ENCODE data around the gene FYCO1.
"Not testable (repeated sequence)": the region's sequence is repeated elsewhere in the genome, so short reads cannot be mapped to it uniquely, and the experiment has no call there.

FYCO1 gene

DNA sequence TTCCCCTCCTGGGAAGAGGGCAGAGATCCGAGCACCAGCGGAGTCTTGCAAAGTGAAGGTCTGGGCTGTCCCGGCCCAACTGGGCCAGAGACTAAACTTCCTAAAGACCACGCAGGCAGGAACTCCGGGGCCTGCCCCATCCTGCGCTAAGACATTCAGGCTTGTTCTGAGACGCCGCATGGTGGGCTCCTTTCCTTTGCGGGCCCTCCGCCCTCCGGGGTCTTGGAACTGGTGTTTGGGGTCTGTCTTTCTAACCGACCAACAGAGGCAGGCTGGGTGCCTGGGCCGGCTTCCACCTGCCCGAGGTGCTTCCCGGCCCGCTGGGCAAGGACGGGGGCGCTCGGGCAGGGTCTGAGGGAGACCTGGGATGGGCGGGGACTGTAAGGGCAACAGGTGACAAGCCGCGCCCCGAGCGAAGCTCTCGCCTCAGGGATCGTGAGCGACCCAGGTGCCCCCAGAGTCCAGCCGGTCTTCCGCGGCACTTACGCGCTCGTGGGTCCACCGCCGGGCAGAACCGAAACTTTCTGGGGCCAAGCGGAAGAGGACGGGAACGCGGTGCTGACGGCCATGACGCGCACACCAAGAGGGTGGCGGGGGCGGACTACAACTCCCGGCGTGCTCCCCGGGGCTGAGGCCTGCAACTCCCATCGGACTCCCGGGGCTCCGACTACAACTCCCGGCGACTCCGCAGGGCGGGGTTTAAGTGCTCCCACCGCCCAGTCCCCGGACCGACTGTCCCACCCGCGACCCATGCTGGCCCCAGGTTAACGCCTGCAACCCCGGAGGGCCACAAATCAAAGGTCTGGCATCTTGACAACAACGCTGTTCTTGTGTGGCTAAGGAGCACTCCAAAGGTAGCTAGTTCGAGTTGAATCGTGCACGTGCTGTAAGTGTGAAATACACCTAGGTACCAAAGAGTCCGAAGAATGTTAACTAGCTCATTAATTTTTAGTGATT is at the start of gene FYCO1:
TSS of gene FYCO1 (minus strand) at position 589 of the 957 bp plus-strand sequence. CDS start 10,914 bp downstream, outside the sequence.
- peak; percentile 86 for DNase-seq

DNA sequence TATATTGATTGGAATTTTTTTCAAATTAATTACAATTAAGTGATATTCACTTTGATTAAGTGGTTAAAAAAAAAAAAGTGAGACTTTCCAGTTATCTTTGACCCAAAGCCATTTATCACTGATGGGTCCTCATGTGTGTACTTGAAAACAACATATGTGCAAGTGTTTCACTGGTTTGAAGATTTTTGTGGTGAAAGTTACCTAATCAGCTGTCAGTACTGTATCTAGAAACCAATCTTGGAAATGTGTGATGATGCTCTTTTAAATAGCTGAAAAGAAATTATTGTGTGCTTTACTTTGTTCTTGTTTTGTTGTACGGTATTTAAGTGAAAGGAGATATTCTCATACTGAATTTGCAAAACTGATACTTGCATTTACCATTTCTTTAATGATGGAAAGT is 43.3 kb upstream of the FYCO1 start:
- no peak for DNase-seq

DNA sequence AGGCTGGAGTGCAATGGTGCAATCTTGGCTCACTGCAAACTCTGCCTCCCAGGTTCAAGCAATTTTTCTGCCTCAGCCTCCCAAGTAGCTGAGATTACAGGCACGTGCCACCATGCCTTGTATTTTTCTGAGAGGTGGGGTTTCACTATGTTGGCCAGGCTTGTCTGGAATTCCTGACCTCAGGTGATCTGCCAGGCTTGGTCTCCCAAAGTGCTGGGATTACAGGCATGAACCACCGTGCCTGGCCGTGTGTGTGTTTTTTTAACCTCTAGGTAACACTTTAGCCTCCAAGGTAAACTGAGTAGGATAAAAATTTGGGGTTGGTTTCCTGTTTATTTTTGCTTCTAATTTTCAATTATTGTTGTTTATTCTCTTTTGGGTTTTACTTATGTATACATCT is 42.4 kb upstream of the FYCO1 start:
- not testable (repeated sequence) for DNase-seq

DNA sequence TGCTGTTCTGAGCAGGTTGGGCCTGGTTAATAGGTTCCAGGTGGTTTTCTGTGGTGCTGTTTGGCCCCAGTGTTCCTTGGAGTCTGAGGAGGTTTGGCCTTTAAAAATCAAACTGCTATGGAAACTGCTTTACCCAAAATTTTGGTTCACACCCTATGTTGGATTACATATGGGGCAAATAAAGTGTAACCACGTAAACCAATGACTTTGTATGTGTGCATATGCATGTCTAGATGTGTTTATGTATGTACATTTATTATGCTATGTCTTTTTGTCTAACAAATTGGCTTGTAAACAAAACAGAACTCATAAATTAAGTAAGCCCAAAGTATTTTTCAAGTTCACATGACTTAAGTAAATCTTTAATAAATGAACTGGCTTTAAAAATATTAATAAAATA is 40.6 kb upstream of the FYCO1 start:
- no peak for DNase-seq

GRCh38 chr3:46031747-46032146 is 36.1 kb upstream of the FYCO1 start:
- no peak for DNase-seq

GRCh38 chr3:46031269-46031668 is 35.6 kb upstream of the FYCO1 start:
- no peak for DNase-seq

DNA sequence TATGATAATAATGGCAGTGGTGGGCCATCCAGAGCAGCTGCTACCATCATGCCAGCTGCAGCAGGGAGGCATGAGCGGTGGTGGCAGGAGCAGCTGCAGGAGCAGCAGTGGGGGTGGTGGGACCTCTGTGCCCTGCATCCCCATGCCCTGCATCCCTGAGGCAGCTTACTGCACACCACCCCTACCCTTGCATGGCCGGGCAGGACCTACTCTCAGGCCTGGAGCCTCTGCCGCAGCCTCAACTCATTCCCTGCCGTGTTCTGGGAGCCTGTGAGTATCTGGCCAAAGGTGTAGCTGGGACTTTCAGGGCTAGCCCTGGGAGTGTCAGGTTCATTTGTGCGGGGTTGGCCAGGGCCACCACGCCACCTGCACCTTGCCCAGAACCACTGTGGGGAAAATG is 35.0 kb upstream of the FYCO1 start:
- DNase-seq = no peak

DNA sequence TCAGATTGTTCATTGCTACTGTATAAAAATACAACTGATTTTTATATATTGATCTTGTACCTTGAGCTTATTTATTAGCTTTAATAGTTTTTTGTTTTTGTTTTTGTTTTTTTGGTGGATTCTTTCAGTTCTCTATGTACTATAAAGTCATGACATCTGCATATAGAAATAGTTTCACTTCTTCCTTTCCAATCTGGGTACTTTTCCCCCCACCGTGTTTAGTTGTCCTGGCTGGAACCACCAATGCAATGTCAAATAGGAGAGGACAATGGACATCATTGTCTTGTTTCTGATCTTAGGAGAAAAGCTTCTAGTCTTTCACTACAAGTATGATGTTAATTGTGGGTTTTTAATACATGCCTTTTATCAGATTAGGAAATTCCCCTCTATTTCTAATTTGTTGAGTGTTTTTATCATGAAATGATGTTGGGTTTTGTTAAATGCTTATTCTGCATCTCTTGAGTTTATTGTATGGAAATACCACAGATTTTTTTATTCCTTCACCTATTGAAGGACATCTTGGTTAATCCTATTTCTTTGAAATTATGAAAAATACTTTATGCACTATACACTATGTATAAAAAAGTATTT is 34.4 kb upstream of the FYCO1 start:
- no peak for DNase-seq

- DNase-seq = no peak
Observed at GRCh38 chr3:46027736-46028397, 32.2 kb upstream of the FYCO1 start.

DNA sequence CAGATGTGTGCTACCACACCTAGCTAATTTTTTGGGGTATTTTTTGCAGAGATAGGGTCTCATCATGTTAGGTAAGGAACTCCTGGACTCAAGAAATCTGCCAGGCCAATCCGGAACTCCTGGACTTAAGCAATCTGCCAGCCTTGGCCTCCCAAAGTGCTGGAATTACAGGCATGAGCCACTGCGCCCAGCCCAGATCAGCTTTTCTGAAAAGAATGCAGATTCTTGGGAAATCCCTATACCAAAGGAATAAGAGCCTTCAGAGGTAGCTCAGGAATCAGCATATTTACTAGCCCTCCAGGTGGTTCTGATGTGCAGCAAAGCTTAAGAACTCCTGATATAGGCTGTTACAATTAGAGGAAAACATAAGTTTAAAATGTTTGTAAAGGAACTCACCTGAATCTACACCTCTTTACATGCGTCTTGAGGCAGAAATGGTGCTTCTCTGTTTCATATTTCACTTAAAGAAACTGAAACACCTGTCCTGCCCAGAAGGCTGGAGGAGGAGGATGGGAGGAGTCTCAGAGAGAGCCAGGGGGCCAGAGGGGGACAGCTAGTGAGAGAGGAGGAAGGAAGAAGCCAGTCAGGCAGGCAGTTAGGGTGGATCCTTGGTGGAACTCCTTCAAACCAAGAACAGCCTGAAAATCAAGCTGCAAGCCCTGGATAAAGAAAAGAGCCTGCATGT is 31.5 kb upstream of the FYCO1 start, which contains the start of gene XCR1:
TSS of gene XCR1 (minus strand) at position 463 of the 685 bp plus-strand sequence. CDS start 5,536 bp downstream, outside the sequence.
- no peak for DNase-seq

DNA sequence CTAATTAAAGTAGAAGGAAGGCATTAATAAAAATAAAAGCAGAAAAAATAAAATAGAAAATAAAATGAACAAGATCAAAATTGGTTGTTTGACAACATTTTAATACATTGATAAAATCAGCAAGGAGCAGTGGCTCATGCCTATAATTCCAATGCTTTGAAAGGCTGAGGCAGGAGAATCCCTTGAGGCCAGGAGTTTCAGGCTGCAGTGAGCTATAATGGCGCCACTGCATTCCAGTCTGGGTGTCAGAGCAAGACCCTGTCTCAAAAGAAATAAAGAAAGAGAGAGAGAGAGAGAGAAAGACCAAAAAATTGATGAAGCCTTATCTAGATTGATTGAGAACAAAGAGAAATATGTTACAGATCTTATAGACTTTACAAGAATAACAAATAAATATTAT is 29.5 kb upstream of the FYCO1 start:
- DNase-seq = no peak

- DNase-seq = no peak
Observed at GRCh38 chr3:46024131-46024530, 28.5 kb upstream of the FYCO1 start.

DNA sequence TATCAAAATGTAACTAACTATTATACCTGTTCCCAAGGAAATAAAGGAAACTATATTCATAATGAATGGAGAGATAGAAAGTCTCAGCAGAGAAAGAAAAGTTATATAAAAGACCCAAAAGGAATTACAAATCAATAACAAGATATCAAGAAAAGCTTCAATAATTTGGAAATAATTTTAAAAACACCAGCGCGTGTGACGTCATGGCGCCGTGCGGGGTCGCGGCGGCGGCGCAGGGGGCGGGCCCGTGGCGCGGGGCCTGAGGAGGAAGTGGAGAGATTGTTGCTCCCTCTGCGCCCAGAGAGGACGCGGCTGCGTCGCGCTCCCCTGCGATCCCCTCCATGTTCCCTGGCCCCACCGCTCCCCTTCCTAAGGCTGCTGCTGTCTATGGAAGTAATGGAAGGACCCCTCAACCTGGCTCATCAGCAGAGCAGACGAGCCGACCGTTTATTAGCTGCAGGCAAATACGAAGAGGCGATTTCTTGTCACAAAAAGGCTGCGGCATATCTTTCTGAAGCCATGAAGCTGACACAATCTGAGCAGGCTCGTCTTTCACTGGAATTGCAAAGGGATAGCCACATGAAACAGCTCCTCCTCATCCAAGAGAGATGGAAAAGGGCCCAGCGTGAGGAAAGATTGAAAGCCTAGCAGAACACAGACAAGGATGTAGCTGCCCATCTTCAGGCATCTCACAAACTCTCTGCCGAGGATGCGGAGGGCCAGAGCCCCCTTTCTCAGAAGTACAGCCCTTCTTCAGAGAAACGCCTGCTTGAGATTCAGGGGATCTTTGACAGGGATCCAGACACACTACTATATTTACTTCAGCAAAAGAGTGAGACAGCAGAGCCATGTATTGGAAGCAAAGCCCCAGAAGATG is 27.5 kb upstream of the FYCO1 start:
- DNase-seq = no peak

- no peak for DNase-seq
Observed at GRCh38 chr3:46021516-46021915, 25.9 kb upstream of the FYCO1 start.

GRCh38 chr3:46020766-46021510 is 25.3 kb upstream of the FYCO1 start:
- DNase-seq = no peak

- DNase-seq = no peak
Observed at GRCh38 chr3:46019707-46020106, 24.1 kb upstream of the FYCO1 start.

- no peak for DNase-seq
Observed at GRCh38 chr3:46017720-46018119, 22.1 kb upstream of the FYCO1 start.

DNA sequence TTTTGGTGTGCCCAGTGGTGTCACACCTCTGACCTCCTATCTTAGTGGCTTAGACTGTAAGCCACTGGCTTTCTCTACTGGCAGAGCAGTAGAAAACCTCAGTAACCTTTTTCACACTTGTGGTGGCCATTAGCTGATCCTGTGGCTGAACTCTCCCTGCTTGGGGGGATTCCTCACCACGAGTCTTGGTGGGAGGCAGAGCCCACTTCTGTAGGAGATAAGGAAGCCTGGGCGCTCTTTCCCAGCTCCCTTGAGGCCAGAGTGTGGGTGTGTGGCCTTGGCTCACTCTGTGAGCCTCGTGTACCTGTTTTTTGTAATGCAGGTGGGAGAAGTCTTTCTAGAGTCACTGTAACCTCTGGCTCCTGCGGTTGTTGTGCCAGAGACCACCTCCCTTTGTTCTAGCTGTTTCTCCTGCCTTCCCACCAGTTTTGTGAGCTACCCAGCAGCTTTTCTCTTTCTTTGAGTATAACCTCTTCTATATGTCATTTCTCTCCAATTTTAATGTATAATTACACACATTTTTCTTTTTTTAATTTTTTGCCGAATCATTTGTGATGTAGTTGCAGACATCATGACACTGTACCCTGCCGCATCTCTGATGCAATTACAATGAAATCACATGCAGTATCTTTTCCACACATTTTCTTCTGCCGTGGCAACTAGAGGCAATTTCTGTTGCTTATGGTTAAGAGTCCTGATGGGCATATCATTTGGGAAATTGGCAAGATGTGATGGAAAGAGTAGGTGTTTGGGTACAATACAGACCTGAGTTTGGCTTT is 17.9 kb upstream of the FYCO1 start:
- DNase-seq = no peak

GRCh38 chr3:46012246-46012645 is 16.6 kb upstream of the FYCO1 start:
- no peak for DNase-seq

GRCh38 chr3:46010519-46011113 is 15.0 kb upstream of the FYCO1 start:
- DNase-seq = no peak

All from fibroblast of upper back skin (primary cell).